Stimulated activated CD4-positive, alpha-beta T cell treated with anti-CD3 and anti-CD28 coated beads, Interleukin-1b, Interleukin-23, amount 100 ng/mL, for 4 hours (primary cell): ENCODE results near the gene COL4A2.

ENCODE experiments used
- DNase-seq, 2 donors: peaks; one replicate each; pipeline ENCODE4 v3.0.0-alpha.2; 2020; ENCODE audit warnings: low read depth in 2 of 2

The COL4A2 gene

DNA sequence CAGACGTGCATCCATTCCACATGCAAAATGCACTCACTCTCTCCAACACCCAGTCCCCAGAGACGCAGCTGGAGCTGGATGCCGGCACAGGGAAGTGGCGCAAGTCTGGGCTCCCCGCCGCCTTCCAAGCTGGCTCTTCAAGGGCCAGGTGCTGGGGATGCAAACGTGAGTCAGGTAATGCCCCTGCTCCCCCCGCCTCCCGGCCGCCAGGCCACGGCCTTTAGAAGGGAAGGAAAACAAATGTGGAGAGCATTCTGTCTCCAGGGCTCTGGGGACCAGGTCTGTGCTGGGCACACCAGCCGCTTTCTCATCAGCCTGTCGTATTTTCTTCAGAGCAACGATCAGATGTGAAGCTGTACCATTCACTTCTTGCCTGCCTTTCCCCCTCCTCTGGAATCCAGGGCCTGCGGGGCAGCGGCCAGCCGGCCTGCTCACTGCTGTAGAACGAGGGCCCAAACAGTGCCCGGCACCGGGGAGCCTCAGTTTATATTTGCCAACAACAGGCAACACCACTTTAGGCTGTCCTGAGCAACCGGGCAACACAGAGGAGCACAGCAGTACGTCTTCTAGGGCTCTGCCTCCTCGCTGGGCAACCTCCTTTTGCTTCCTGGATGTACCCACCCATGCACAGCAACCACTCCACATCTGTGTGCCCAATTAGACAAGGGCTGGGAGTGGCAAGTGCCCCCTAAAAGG, 250.7 kb downstream of the COL4A2 start:
- no peak for DNase-seq

DNA sequence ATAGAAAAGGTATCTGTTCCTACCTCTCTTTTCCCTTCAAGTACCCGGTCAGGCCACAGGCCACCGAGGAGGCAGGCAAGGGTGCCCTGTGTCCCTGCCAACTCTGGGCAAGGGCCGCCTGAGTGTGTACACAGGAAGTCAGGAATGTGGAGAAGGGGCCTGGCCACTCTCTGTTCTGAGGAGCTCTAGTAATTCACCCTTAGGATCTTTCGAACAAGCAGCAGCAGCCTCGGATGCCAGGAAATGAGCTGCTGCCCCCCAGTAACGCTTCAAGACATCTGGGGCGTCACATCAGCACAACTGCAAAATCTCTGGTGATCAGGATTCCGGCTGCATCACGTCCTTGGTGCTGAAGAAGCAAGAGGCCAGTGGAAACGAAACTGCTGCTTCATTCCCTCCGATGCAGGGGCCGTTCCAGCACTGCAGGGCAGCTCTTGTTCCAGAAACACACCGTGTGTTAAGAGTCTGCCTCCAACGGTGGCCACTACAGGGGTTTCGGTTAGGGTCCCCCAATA, 252.4 kb downstream of the COL4A2 start:
- no peak for DNase-seq

GRCh38 chr13:110559986-110560385, 252.9 kb downstream of the COL4A2 start:
- no peak for DNase-seq

GRCh38 chr13:110560601-110561343, 253.7 kb downstream of the COL4A2 start:
- no peak for DNase-seq

DNA sequence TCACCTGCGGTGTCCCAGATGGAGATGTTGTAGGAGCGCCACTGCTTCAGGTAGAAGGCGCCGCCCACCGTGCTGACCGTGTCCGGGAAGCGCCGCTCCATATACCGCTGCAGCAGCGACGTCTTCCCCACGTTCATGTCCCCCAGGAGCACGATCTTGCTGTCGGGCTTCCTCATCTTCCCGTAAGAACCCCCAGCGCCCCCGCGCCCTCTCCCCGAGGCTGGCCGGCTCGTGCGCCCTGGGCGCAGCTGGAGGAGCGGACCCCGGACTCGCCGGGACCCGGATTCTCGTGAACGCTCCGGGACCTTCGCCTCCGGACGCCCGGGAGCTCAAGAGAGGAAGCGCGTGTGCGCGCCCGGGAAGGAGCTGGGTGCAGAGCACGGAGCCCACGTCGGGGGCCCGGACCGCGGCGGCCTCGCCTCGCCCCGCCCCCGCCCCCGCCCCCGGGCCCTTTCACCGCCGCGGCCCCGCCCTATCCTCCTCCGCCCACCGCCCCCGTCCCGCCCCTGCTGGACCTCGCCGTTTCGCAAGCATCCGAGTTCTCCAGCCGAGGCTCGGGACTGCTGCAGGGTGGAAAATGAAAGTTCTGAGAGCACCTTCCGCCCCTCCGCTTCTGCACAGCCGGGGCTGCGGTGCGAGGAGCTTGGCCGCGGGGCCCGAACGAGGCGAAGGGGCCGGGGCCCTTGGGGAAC, 254.4 kb downstream of the COL4A2 start, which contains the start of gene RAB20:
Gene RAB20, minus strand, starts transcription at position 379 of the 692 bp plus-strand sequence. Its CDS starts 203 bp downstream, at position 176.
- DNase-seq, result peak; percentile 49 to 51

- DNase-seq, result no peak
Observed at GRCh38 chr13:110562036-110562597, 255.0 kb downstream of the COL4A2 start.
